ENCODE data around the gene NFATC2IP.
"Not testable (repeated sequence)": the region's sequence is repeated elsewhere in the genome, so short reads cannot be mapped to it uniquely, and the experiment has no call there.

DNA sequence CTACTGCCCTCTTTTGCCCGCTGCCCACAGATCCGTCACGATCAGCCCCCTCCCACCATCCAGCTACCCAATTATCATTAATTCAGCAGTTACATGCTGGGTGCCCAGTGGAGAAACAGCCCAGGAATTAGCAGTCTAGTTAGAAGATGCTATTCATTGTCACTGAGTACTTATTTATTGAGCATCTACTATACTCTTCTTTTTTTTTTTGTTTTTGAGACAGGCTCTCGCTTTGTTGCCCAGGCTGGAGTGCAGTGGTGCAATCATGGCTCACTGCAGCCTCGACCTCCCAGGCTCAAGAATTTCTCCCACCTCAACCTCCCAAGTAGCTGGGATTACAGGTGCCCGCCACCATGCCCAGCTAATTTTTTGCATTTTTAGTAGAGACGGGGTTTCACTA lies 10.9 kb upstream of the NFATC2IP start:
- TF ChIP-seq, protein P1, sequence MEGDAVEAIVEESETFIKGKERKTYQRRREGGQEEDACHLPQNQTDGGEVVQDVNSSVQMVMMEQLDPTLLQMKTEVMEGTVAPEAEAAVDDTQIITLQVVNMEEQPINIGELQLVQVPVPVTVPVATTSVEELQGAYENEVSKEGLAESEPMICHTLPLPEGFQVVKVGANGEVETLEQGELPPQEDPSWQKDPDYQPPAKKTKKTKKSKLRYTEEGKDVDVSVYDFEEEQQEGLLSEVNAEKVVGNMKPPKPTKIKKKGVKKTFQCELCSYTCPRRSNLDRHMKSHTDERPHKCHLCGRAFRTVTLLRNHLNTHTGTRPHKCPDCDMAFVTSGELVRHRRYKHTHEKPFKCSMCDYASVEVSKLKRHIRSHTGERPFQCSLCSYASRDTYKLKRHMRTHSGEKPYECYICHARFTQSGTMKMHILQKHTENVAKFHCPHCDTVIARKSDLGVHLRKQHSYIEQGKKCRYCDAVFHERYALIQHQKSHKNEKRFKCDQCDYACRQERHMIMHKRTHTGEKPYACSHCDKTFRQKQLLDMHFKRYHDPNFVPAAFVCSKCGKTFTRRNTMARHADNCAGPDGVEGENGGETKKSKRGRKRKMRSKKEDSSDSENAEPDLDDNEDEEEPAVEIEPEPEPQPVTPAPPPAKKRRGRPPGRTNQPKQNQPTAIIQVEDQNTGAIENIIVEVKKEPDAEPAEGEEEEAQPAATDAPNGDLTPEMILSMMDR (IDR thresholded peaks at IDR 0.05): not testable (repeated sequence)
- not testable (repeated sequence) for TF ChIP-seq EZH2 (IDR thresholded peaks at IDR 0.05; ENCODE audit: borderline replicate concordance, insufficient read depth, low read depth, low read length, poor library complexity, severe bottlenecking)
